ENCODE results near the gene MDK. TPM values are rescaled to one million over a fixed set of nuclear protein-coding genes. Genes with fewer than 3 reads are reported as not detected.

The MDK gene
- total RNA-seq, 1 donor from 2014 or later = 604 TPM

- H3K4me3 ChIP-seq (ENCODE audit: low read depth, low read length) = no peak overlapping the region
- no peak for TF ChIP-seq CTCF (conservative IDR thresholded peaks at IDR 0.05; ENCODE audit: low read depth, low read length)
- DNase-seq (ENCODE audit: low read depth) = no peak
Observed at GRCh38 chr11:46341454-46341853, 40.0 kb upstream of the MDK start.

GRCh38 chr11:46342239-46342638 lies 39.2 kb upstream of the MDK start:
- DNase-seq (ENCODE audit: low read depth) = no peak
- no peak overlapping the region for H3K4me3 ChIP-seq (ENCODE audit: low read depth, low read length)
- no peak for TF ChIP-seq CTCF (conservative IDR thresholded peaks at IDR 0.05; ENCODE audit: low read depth, low read length)

- no peak for DNase-seq (ENCODE audit: low read depth)
- no peak for TF ChIP-seq CTCF (conservative IDR thresholded peaks at IDR 0.05; ENCODE audit: low read depth, low read length)
- no peak overlapping the region for H3K4me3 ChIP-seq (ENCODE audit: low read depth, low read length)
Observed at GRCh38 chr11:46343520-46343919, 37.9 kb upstream of the MDK start.

- no peak for DNase-seq (ENCODE audit: low read depth)
- TF ChIP-seq CTCF (conservative IDR thresholded peaks at IDR 0.05; ENCODE audit: low read depth, low read length) = no peak
- H3K4me3 ChIP-seq (ENCODE audit: low read depth, low read length) = no peak overlapping the region
Observed at GRCh38 chr11:46345131-46345597, 36.3 kb upstream of the MDK start.

GRCh38 chr11:46345881-46346484 lies 35.5 kb upstream of the MDK start:
- no peak for DNase-seq (ENCODE audit: low read depth)
- no peak overlapping the region for H3K4me3 ChIP-seq (ENCODE audit: low read depth, low read length)
- no peak for TF ChIP-seq CTCF (conservative IDR thresholded peaks at IDR 0.05; ENCODE audit: low read depth, low read length)

- DNase-seq (ENCODE audit: low read depth) = no peak
- H3K4me3 ChIP-seq (ENCODE audit: low read depth, low read length) = peak within 1 kb of the TSS; percentile 91
- peak; percentile 53 for TF ChIP-seq CTCF (conservative IDR thresholded peaks at IDR 0.05; ENCODE audit: low read depth, low read length)
Observed at GRCh38 chr11:46346886-46347636, 34.4 kb upstream of the MDK start, which contains the start of gene DGKZ. TSS of gene DGKZ (plus strand) at chr11:46347463. CDS start at chr11:46347660, 197 bp downstream.

All from epithelial cell of proximal tubule (primary cell).